Fibroblast of the conjunctiva (primary cell): ENCODE measurements around the gene RTP2.
"Not testable (repeated sequence)": the region's sequence is repeated elsewhere in the genome, so short reads cannot be mapped to it uniquely, and the experiment has no call there.

Source experiments
- DNase-seq: peaks from one replicate; pipeline ENCODE4 v3.0.0-alpha.2; 2010; ENCODE audit warnings: low read depth

The RTP2 gene

GRCh38 chr3:187713504-187713903 is 11.1 kb upstream of the RTP2 start:
- DNase-seq, result no peak

GRCh38 chr3:187709155-187709554 is 6.8 kb upstream of the RTP2 start:
- no peak for DNase-seq

- DNase-seq, result no peak
These were observed 6.3 kb upstream of the RTP2 start for GRCh38 chr3:187708696-187709095.

- no peak for DNase-seq
These were observed 4.6 kb upstream of the RTP2 start for GRCh38 chr3:187706971-187707370.

GRCh38 chr3:187705164-187705563 is 2.8 kb upstream of the RTP2 start:
- no peak for DNase-seq

GRCh38 chr3:187700249-187700648 is 2.1 kb downstream of the RTP2 start:
- no peak for DNase-seq

GRCh38 chr3:187698499-187699399 is 3.6 kb downstream of the RTP2 start:
- no peak for DNase-seq

GRCh38 chr3:187696021-187696420 is 6.3 kb downstream of the RTP2 start:
- DNase-seq, result no peak

GRCh38 chr3:187695449-187695848 is 6.9 kb downstream of the RTP2 start:
- DNase-seq, result no peak

GRCh38 chr3:187694801-187695200 is 7.6 kb downstream of the RTP2 start:
- DNase-seq, result no peak

- no peak for DNase-seq
These were observed 8.9 kb downstream of the RTP2 start for GRCh38 chr3:187693431-187693830.

GRCh38 chr3:187689984-187690383 is 12.4 kb downstream of the RTP2 start:
- no peak for DNase-seq

GRCh38 chr3:187686621-187687273 is 15.6 kb downstream of the RTP2 start:
- DNase-seq, result no peak

GRCh38 chr3:187685948-187686347 is 16.4 kb downstream of the RTP2 start:
- no peak for DNase-seq

- no peak for DNase-seq
These were observed 17.5 kb downstream of the RTP2 start for GRCh38 chr3:187684880-187685279.

GRCh38 chr3:187684444-187684843 is 17.9 kb downstream of the RTP2 start:
- DNase-seq, result no peak

GRCh38 chr3:187681756-187682155 is 20.6 kb downstream of the RTP2 start:
- not testable (repeated sequence) for DNase-seq

- peak; percentile 60 for DNase-seq
These were observed 22.5 kb downstream of the RTP2 start for GRCh38 chr3:187679638-187680396.

- DNase-seq, result peak; percentile 38
These were observed 23.6 kb downstream of the RTP2 start for GRCh38 chr3:187678726-187679268.

- DNase-seq, result no peak
These were observed 24.8 kb downstream of the RTP2 start for GRCh38 chr3:187677604-187678003.

- no peak for DNase-seq
These were observed 29.3 kb downstream of the RTP2 start for GRCh38 chr3:187673012-187673411.
